ENCODE measurements around the gene NHLRC1.

NHLRC1 gene

DNA sequence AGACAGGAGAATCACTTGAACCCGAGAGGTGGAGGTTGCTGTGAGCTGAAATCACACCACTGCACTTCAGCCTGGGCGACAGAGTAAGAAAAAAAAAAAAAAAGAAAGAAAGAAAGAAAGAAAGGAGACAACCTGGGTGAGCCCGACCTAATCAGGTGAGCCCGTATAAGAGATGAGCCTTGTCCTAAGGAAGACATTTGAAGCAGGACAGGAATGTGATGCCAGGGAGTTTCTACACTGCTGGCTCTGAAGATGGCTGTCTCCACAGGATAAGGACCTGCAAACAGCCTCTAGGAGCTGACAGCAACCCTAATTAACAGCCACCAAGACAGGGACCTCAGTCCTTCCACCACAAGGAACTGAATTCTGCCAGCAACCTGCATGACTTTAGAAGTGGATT is 41.9 kb downstream of the NHLRC1 start:
- DNase-seq: no peak

DNA sequence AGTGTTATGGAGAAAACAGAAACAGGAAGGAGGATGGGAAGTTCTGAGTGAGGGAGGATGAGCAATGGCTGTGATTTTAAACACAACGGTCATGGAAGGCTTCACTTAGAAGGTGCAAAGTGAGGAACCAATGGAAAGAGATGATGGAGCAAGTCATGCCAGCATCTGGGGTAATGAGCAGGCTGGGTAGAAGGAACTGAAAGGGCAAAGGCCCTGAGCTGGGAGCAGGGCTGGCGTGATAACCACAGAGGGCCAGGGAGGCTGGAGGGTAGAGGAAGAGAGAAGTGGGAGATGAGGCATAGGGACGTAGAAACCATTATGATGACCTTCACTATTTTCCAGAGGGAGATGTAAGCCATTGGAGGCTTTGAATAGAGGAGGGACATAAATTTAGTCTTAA is 43.6 kb downstream of the NHLRC1 start:
- peak; percentile 57 for DNase-seq

DNA sequence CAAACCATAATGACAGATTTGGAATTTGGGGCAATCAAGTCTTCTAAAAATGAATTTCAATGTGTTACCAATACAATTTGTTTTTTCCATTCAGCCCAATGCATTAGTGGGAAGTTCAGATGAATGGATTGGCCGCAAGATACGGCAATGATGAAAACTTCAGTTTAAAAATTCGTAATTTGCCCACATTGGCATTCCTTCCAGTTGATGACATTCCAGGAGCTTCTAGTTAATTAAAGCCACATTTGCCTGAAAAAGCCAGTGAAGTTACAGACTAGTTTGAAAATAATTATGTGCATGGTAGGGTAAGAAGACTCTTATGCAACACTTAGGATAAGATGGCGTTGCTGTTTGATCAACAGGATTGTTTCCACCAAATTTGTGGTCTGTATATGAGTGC is 46.2 kb downstream of the NHLRC1 start:
- DNase-seq: no peak

DNA sequence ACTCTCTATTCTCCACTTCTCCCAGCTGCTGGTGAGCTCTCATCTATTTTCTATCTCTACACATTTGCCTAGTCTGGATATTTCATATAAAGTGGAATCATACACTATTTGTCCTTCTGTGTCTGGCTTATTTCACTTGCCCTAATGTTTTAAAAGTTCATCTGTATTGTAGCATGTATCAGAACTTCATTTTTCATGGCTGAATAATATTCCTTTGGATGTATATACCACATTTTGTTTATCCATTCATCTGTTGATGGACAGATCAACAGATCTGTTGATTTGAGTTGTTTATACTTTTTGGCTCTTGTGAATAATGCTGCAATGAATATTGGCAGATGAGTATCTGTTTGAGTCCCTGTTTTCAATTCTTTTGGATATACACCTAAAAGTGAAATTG is 49.6 kb downstream of the NHLRC1 start:
- DNase-seq: no peak

DNA sequence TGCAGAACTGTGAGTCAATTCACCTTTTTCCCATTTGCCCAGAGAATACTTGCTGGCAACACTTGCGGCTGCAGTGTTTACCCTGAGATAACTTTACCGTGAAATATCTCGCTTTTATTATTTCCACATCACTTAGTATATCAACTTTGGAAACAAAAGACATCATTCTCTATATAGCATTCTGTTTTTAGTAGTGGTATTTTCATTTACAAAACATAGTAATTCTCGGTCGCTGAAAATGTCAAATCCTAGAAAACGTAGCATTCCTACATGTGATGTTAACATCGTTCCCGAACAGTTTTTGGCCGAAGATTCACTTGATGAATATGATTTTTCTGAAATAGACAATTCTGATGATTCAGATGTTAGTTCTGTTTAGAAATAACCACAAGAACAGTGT is 52.0 kb downstream of the NHLRC1 start:
- DNase-seq: no peak
